OCI-LY7 (cell line): Measurements from ENCODE around the gene STPG3.

ENCODE experiments used
- EZH2phosphoT487 ChIP-seq: fragments of 200-600 bp; sonication (generic); IDR thresholded peaks from 2 replicates; pipeline ENCODE4 v1.6.1; 2018; ENCODE audit warnings: low read depth, borderline replicate concordance, mild to moderate bottlenecking, mixed run types, antibody characterized with exemption, low read length, moderate library complexity, mixed read lengths
- TF ChIP-seq, protein P1 (sequence below): fragments of 200-600 bp; sonication (generic); conservative IDR thresholded peaks from 2 replicates; pipeline ENCODE4 v1.5.1; 2014; ENCODE audit warnings: mild to moderate bottlenecking, antibody characterized with exemption, low read length, moderate library complexity, mixed read lengths

DNA sequence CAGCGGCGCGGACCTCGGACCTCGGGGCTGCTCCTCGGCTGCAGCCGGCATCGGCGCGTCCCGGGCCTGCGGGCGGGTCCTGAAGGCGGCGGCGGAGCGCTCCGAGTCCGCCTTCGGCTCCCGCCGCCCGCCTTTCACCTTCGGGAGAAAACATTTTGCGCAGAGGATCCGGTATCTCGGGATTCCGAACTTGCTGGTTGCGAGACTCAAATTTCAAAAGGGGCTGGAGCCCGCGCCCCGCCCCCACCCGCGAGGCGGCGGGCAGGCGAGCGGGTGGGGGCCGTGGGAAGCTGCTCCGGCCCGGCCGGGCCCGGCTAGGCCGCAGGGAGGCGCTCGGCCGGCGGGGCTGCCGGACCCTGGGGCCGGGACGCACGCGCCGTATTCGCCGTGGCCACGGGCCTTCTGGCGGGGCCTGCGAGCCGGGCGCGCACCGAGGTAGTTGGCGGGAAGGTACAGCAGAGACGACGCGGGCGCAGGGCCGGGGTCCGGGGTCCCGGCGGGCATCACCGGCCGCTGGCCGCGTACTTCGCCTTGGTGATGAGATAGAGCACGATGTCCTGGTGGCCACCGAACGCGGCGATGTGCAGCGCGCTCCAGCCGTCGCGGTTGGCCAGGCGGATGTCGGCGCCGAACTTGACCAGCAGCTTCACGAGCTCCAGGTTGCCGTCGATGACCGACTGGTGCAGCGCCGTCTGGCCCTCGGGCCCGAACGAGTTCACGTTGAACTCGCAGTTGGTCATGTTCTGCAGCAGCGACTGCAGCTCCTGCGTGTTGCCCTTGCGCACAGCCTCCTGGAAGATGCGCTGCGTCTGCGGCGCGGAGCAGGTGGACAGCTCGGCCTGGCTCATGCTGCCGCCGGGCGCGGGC, 50.2 kb downstream of the STPG3 start:
- TF ChIP-seq, protein P1, sequence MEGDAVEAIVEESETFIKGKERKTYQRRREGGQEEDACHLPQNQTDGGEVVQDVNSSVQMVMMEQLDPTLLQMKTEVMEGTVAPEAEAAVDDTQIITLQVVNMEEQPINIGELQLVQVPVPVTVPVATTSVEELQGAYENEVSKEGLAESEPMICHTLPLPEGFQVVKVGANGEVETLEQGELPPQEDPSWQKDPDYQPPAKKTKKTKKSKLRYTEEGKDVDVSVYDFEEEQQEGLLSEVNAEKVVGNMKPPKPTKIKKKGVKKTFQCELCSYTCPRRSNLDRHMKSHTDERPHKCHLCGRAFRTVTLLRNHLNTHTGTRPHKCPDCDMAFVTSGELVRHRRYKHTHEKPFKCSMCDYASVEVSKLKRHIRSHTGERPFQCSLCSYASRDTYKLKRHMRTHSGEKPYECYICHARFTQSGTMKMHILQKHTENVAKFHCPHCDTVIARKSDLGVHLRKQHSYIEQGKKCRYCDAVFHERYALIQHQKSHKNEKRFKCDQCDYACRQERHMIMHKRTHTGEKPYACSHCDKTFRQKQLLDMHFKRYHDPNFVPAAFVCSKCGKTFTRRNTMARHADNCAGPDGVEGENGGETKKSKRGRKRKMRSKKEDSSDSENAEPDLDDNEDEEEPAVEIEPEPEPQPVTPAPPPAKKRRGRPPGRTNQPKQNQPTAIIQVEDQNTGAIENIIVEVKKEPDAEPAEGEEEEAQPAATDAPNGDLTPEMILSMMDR, result peak; percentile 35; the same call in 1 of the 2 replicates
- 0 out of 2 replicates have a peak, but pooled peaks have one; percentile 72 for TF ChIP-seq EZH2phosphoT487
